Naive B cell (primary cell): Measurements from ENCODE around the gene SLC47A1. TPM values are rescaled to one million over a fixed set of nuclear protein-coding genes. Genes with fewer than 3 reads are reported as not detected.
"Not testable (repeated sequence)": the region's sequence is repeated elsewhere in the genome, so short reads cannot be mapped to it uniquely, and the experiment has no call there.

Experiments used
- ATAC-seq, 2 donors: fragments of 150-1000 bp; cut with Tn5 transposase; 2 replicates each; pipeline ENCODE4 v1.10.0; 2021; ENCODE audit warnings: low read depth in 2 of 2, mild to moderate bottlenecking in 2 of 2, moderate library complexity in 2 of 2
- DNase-seq: peaks from one replicate; pipeline ENCODE4 v3.0.0; 2022
- H3K27ac Mint-ChIP-seq, 6 donors: one replicate each; pipeline ENCODE4 v1.8.0; 2020 to 2022; ENCODE audit warnings: mild to moderate bottlenecking in 6 of 6, mixed read lengths in 6 of 6, moderate library complexity in 5 of 6, inconsistent platforms in 2 of 6
- H3K27me3 Mint-ChIP-seq, 3 donors: one replicate each; pipeline ENCODE4 v1.8.0; 2021 to 2022; ENCODE audit warnings: mixed read lengths in 3 of 3, mild to moderate bottlenecking in 1 of 3
- H3K36me3 Mint-ChIP-seq, 2 donors: one replicate each; pipeline ENCODE4 v1.8.0; 2020 to 2022; ENCODE audit warnings: mixed read lengths in 2 of 2, inconsistent platforms in 1 of 2, mild to moderate bottlenecking in 1 of 2
- H3K4me1 Mint-ChIP-seq, 3 donors: one replicate each; pipeline ENCODE4 v1.8.0; 2020 to 2022; ENCODE audit warnings: mixed read lengths in 3 of 3, inconsistent platforms in 1 of 3, mild to moderate bottlenecking in 1 of 3, moderate library complexity in 1 of 3
- H3K4me3 Mint-ChIP-seq, 8 donors: one replicate each; pipeline ENCODE4 v1.8.0; 2020 to 2022; ENCODE audit warnings: mild to moderate bottlenecking in 8 of 8, mixed read lengths in 8 of 8, moderate library complexity in 8 of 8, inconsistent platforms in 2 of 8
- H3K9me3 Mint-ChIP-seq, 7 donors: one replicate each; pipeline ENCODE4 v1.8.0; 2020 to 2022; ENCODE audit warnings: mixed read lengths in 7 of 7, mild to moderate bottlenecking in 5 of 7, inconsistent platforms in 2 of 7, moderate library complexity in 1 of 7
- polyA plus RNA-seq, 6 donors: library from polyadenylated mRNA; unstranded; fragments of 300-500 nt; fragmentation: Illumina TruSeq; gene quantifications; one replicate each; pipeline ENCODE4 v1.2.3, GENCODE V29; 2021; ENCODE audit warnings: low read depth in 6 of 6

The SLC47A1 gene, protein sequence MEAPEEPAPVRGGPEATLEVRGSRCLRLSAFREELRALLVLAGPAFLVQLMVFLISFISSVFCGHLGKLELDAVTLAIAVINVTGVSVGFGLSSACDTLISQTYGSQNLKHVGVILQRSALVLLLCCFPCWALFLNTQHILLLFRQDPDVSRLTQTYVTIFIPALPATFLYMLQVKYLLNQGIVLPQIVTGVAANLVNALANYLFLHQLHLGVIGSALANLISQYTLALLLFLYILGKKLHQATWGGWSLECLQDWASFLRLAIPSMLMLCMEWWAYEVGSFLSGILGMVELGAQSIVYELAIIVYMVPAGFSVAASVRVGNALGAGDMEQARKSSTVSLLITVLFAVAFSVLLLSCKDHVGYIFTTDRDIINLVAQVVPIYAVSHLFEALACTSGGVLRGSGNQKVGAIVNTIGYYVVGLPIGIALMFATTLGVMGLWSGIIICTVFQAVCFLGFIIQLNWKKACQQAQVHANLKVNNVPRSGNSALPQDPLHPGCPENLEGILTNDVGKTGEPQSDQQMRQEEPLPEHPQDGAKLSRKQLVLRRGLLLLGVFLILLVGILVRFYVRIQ
- polyA plus RNA-seq: not detected

- peak within 1 kb of the TSS in 2 of 6 donors; percentile 12 to 56 for H3K27ac Mint-ChIP-seq
- ATAC-seq: peak; percentile 61 to 64
- peaks cover 52 to 58% (median 53%) of the 10 kb centered on the region in 3 donors for H3K27me3 Mint-ChIP-seq
These were observed at the start of gene SLC47A1 for GRCh38 chr17:19533718-19534561. Gene SLC47A1 (plus strand): TSS chr17:19533854. CDS start chr17:19533940, 86 bp downstream.

DNA sequence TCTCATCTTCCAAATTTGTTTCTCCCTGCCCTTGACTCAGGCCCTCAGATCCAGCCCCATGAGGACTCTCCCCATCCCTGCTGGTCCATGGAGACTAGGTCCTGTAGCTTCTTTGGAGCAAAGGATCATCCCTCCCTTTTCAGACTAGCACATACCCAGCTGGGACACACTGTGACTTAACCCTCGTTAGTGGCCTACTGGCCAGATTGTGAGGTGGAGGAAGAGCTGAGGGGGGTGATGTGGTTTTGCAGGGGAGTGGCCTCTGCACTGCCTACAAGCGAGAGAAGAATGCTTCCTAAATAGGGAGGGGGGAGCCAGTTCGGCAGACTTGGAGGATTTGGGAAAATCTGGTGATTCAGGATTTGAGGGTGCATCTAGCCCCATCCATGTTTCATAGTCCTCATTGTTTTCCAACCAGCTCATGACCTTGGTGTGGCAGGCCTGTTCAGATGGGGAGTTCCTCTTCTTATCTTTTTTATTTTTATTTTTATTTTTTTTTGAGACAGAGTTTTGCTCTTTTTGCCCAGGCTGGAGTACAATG, 47.8 kb upstream of the SLC47A1 start:
- no peaks in the 10 kb centered on the region for H3K36me3 Mint-ChIP-seq
- ATAC-seq (no peak), DNase-seq (no peak)
- no peaks in the 10 kb centered on the region for H3K4me1 Mint-ChIP-seq
- H3K27ac Mint-ChIP-seq: no peak overlapping the region
- H3K9me3 Mint-ChIP-seq: peaks cover 0 to 1% (median 0%) of the 10 kb centered on the region in 7 donors
- H3K27me3 Mint-ChIP-seq: peaks cover 9 to 22% (median 10%) of the 10 kb centered on the region in 3 donors
- no peak overlapping the region for H3K4me3 Mint-ChIP-seq

More at GRCh38 chr17:19533718-19534561, at the start of gene SLC47A1:
- Mint-ChIP-seq H3K9me3 (no peaks in the 10 kb centered on the region), H3K36me3 (no peaks in the 10 kb centered on the region), H3K4me1 (peaks cover 0 to 21% (median 5%) of the 10 kb centered on the region in 3 donors), H3K4me3 (peak within 1 kb of the TSS; percentile 13 to 86 (median 66))
- no peak for DNase-seq

- no peak for DNase-seq
- H3K4me3 Mint-ChIP-seq: peak overlapping the region in 1 of 8 donors; percentile 41
- no peaks in the 10 kb centered on the region for H3K4me1 Mint-ChIP-seq
- no peaks in the 10 kb centered on the region for H3K36me3 Mint-ChIP-seq
- peaks cover 9 to 22% (median 13%) of the 10 kb centered on the region in 3 donors for H3K27me3 Mint-ChIP-seq
- H3K27ac Mint-ChIP-seq: peak overlapping the region in 2 of 6 donors; percentile 22 to 82
- ATAC-seq: no peak
- H3K9me3 Mint-ChIP-seq: peaks cover 0 to 1% (median 0%) of the 10 kb centered on the region in 7 donors
These were observed 47.2 kb upstream of the SLC47A1 start for GRCh38 chr17:19486351-19487023.

- Mint-ChIP-seq H3K36me3 (no peaks in the 10 kb centered on the region), H3K27me3 (peaks cover 9 to 22% (median 13%) of the 10 kb centered on the region in 3 donors), H3K4me3 (peak overlapping the region in 2 of 8 donors; percentile 41 to 48), H3K4me1 (no peaks in the 10 kb centered on the region), H3K27ac (peak overlapping the region in 1 of 6 donors; percentile 82), H3K9me3 (peaks cover 0 to 1% (median 0%) of the 10 kb centered on the region in 7 donors)
- DNase-seq (no peak), ATAC-seq (no peak)
These were observed 46.5 kb upstream of the SLC47A1 start for GRCh38 chr17:19487024-19487600.

- Mint-ChIP-seq H3K27ac (no peak overlapping the region), H3K27me3 (peaks cover 5 to 13% (median 10%) of the 10 kb centered on the region in 3 donors), H3K4me3 (no peak overlapping the region)
These were observed 41.5 kb upstream of the SLC47A1 start for GRCh38 chr17:19492141-19492540.

DNA sequence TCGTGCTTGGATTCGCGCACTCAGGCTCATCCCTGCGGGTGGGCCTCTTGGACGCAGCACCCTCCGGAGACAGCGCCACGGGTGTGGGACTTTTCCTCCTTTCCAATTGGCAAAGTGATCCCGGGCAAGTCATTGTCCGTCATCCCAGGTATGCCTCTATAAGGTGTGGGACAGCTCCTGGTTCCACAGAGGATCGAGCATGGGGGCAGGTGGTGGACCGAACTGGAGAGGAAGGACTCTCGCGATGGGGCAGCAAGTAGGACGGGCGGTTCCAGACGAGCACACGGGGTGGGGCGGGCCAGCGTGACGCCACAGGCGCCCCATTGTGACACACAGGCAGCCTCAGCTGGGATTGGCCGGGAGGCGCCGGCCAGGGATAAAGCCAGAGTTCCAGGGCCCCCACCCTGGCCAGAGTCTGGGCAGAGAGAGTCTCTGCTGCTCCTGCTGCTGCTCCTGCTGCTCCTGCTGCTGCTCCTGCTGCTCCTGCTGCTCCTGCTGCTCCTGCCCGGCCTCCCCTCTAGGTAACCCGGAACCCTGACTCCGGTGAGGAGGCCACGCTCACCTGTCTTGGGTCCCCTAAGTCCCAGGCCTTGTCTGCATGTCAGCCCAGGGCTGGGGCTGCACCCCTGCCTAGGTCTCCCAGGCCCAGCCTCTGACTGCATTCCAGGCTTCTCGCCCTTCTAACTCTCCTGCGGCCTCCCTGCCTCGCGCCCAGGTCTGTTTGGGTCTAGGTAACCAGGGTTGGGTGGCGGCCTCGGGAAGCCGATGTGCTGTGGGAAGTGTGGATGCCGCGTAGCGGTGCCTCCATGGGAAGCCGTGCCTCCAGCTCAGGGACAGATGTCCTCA, 38.5 kb upstream of the SLC47A1 start:
- H3K9me3 Mint-ChIP-seq: peaks cover 0 to 1% (median 0%) of the 10 kb centered on the region in 7 donors
- H3K4me3 Mint-ChIP-seq: no peak overlapping the region

More at GRCh38 chr17:19492141-19492540, 41.5 kb upstream of the SLC47A1 start:
- no peak for DNase-seq
- Mint-ChIP-seq H3K36me3 (no peaks in the 10 kb centered on the region), H3K9me3 (peaks cover 0 to 1% (median 0%) of the 10 kb centered on the region in 7 donors), H3K4me1 (peaks cover 4 to 13% (median 10%) of the 10 kb centered on the region in 3 donors)
- no peak for ATAC-seq

DNA sequence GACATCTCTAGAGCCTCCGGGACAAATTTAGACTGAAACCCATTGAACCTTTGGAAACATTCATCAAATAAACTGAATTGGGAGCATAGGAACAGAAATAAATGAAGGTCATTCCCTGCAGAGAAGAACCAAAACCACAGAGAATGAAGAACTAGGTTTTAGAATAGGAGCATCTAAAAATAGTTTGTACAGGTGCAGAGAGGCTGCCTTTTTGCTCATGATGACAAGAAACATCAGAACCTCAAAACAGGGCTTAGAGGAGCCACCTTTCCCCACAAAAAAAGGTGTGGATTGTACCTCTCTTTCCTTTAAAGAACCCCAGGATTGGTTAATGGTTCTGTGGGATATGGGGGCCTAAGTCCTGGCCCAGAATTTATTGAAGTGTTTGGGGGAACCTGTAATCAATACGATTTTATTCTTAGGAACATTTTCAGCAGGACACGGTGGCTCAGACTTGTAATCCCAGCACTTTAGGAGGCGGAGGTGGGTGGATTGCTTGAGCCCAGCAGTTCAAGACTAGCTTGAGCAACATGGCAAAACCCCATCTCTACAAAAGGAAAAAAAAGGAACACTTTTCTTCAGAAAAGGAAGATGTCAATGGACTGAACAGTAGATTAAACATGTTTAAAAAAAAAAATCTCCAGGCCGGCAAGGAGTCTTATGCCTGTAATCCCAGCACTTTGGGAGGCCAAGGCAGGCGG, 37.7 kb upstream of the SLC47A1 start:
- Mint-ChIP-seq H3K36me3 (no peaks in the 10 kb centered on the region), H3K9me3 (no peaks in the 10 kb centered on the region), H3K4me3 (no peak overlapping the region), H3K27ac (peak overlapping the region in 3 of 6 donors; percentile 25 to 85 (median 85)), H3K4me1 (peaks cover 4 to 13% (median 10%) of the 10 kb centered on the region in 3 donors), H3K27me3 (peaks cover 11 to 20% (median 12%) of the 10 kb centered on the region in 3 donors)
- no peak for ATAC-seq
- DNase-seq: no peak

More for the DNA sequence above, 38.5 kb upstream of the SLC47A1 start:
- Mint-ChIP-seq H3K36me3 (no peaks in the 10 kb centered on the region), H3K27ac (peak overlapping the region in 2 of 6 donors; percentile 21 to 59), H3K27me3 (peaks cover 3 to 16% (median 9%) of the 10 kb centered on the region in 3 donors), H3K4me1 (peaks cover 4 to 13% (median 10%) of the 10 kb centered on the region in 3 donors)
- ATAC-seq (no peak), DNase-seq (no peak)

GRCh38 chr17:19497624-19498023, 36.0 kb upstream of the SLC47A1 start:
- no peak overlapping the region for H3K27ac Mint-ChIP-seq
- ATAC-seq: no peak
- no peaks in the 10 kb centered on the region for H3K9me3 Mint-ChIP-seq
- H3K4me1 Mint-ChIP-seq: peaks cover 4 to 14% (median 10%) of the 10 kb centered on the region in 3 donors
- no peak for DNase-seq
- H3K27me3 Mint-ChIP-seq: peaks cover 16 to 20% (median 17%) of the 10 kb centered on the region in 3 donors
- no peak overlapping the region for H3K4me3 Mint-ChIP-seq
- H3K36me3 Mint-ChIP-seq: no peaks in the 10 kb centered on the region

GRCh38 chr17:19501219-19501618, 32.4 kb upstream of the SLC47A1 start:
- peaks cover 20 to 25% (median 21%) of the 10 kb centered on the region in 3 donors for H3K27me3 Mint-ChIP-seq
- peaks cover 0 to 6% (median under 1%) of the 10 kb centered on the region in 3 donors for H3K4me1 Mint-ChIP-seq
- no peak overlapping the region for H3K27ac Mint-ChIP-seq
- ATAC-seq (no peak), DNase-seq (no peak)
- no peaks in the 10 kb centered on the region for H3K9me3 Mint-ChIP-seq
- no peaks in the 10 kb centered on the region for H3K36me3 Mint-ChIP-seq
- no peak overlapping the region for H3K4me3 Mint-ChIP-seq

GRCh38 chr17:19502517-19502916, 31.1 kb upstream of the SLC47A1 start:
- no peak for DNase-seq

DNA sequence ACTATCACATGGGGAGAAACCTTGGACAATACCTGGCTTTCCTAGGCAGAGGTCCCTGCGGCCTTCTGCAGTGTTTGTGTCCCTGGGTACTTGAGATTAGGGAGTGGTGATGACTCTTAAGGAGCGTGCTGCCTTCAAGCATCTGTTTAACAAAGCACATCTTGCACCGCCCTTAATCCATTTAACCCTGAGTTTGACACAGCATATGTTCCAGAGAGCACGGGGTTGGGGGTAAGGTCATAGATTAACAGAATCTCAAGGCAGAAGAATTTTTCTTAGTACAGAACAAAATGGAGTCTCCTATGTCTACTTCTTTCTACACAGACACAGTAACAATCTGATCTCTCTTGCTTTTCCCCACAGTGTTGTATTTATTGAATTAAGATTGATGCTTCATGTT, 28.1 kb upstream of the SLC47A1 start:
- peaks cover 8 to 24% (median 15%) of the 10 kb centered on the region in 3 donors for H3K27me3 Mint-ChIP-seq
- ATAC-seq, H3K36me3 Mint-ChIP-seq, H3K9me3 Mint-ChIP-seq, DNase-seq: not testable (repeated sequence)
- peaks cover 12 to 16% (median 12%) of the 10 kb centered on the region in 3 donors for H3K4me1 Mint-ChIP-seq
- H3K4me3 Mint-ChIP-seq: peak overlapping the region in 5 of 8 donors; percentile 44 to 95 (median 84)
- H3K27ac Mint-ChIP-seq: peak overlapping the region in 2 of 6 donors; percentile 16 to 100

More at GRCh38 chr17:19502517-19502916, 31.1 kb upstream of the SLC47A1 start:
- H3K9me3 Mint-ChIP-seq: no peaks in the 10 kb centered on the region
- H3K27me3 Mint-ChIP-seq: peaks cover 20 to 25% (median 21%) of the 10 kb centered on the region in 3 donors
- no peak for ATAC-seq
- peak overlapping the region in 1 of 6 donors; percentile 16 for H3K27ac Mint-ChIP-seq
- no peak overlapping the region for H3K4me3 Mint-ChIP-seq
- peaks cover 0 to 3% (median 0%) of the 10 kb centered on the region in 3 donors for H3K4me1 Mint-ChIP-seq
- H3K36me3 Mint-ChIP-seq: no peaks in the 10 kb centered on the region
